Gastrocnemius medialis (tissue), 4 donors: ENCODE results near the gene CHST11.

Source experiments
- POLR2A ChIP-seq, 2 donors: fragments of 450-650 bp; IDR thresholded peaks; one replicate each; pipeline ENCODE4 v1.6.1; 2017; ENCODE audit warnings: antibody characterized with exemption in 2 of 2, mild to moderate bottlenecking in 2 of 2, moderate library complexity in 2 of 2
- TF ChIP-seq, protein P1 (sequence below), 5 experiments: fragments of 450-650 bp in 3 of 5; fragments of 200-600 bp in 2 of 5; sonication (generic) in 2 of 5; IDR thresholded peaks in 4 of 5; conservative IDR thresholded peaks in 1 of 5; 1 replicate in 4 of 5; 2 replicates in 1 of 5; pipeline ENCODE4 v1.5.1; 2016 to 2019; ENCODE audit warnings: antibody characterized with exemption in 5 of 5, mild to moderate bottlenecking in 3 of 5, moderate library complexity in 3 of 5

GRCh38 chr12:104501115-104501514 is 44.4 kb downstream of the CHST11 start:
- no peak for TF ChIP-seq POLR2A (IDR thresholded peaks at IDR 0.05)
- TF ChIP-seq, protein P1, sequence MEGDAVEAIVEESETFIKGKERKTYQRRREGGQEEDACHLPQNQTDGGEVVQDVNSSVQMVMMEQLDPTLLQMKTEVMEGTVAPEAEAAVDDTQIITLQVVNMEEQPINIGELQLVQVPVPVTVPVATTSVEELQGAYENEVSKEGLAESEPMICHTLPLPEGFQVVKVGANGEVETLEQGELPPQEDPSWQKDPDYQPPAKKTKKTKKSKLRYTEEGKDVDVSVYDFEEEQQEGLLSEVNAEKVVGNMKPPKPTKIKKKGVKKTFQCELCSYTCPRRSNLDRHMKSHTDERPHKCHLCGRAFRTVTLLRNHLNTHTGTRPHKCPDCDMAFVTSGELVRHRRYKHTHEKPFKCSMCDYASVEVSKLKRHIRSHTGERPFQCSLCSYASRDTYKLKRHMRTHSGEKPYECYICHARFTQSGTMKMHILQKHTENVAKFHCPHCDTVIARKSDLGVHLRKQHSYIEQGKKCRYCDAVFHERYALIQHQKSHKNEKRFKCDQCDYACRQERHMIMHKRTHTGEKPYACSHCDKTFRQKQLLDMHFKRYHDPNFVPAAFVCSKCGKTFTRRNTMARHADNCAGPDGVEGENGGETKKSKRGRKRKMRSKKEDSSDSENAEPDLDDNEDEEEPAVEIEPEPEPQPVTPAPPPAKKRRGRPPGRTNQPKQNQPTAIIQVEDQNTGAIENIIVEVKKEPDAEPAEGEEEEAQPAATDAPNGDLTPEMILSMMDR (IDR thresholded peaks at IDR 0.05 in 4 of 5, conservative IDR thresholded peaks at IDR 0.05 in 1 of 5) = no peak
